Immature natural killer cell (primary cell): ENCODE data around the gene DPY19L2. TPM values are rescaled to one million over a fixed set of nuclear protein-coding genes. Genes with fewer than 3 reads are reported as not detected.

Source experiments
- DNase-seq, 3 donors: peaks; one replicate each; pipeline ENCODE4 v3.0.0; 2022; ENCODE audit warnings: mixed read lengths in 1 of 3
- H3K27ac Mint-ChIP-seq, 6 donors: one replicate each; pipeline ENCODE4 v1.8.0; 2020; ENCODE audit warnings: mixed read lengths in 6 of 6, mild to moderate bottlenecking in 5 of 6, inconsistent platforms in 4 of 6, moderate library complexity in 3 of 6
- H3K27me3 Mint-ChIP-seq, 3 donors: one replicate each; pipeline ENCODE4 v1.8.0; 2020 to 2021; ENCODE audit warnings: low read depth in 3 of 3, mild to moderate bottlenecking in 3 of 3, mixed read lengths in 3 of 3, moderate library complexity in 3 of 3, inconsistent platforms in 1 of 3
- H3K36me3 Mint-ChIP-seq, 3 donors: one replicate each; pipeline ENCODE4 v1.8.0; 2020; ENCODE audit warnings: mixed read lengths in 3 of 3, inconsistent platforms in 2 of 3, mild to moderate bottlenecking in 2 of 3
- H3K4me1 Mint-ChIP-seq, 2 donors: one replicate each; pipeline ENCODE4 v1.8.0; 2020; ENCODE audit warnings: inconsistent platforms in 2 of 2, mild to moderate bottlenecking in 2 of 2, mixed read lengths in 2 of 2, moderate library complexity in 1 of 2
- H3K4me3 Mint-ChIP-seq, 5 donors: one replicate each; pipeline ENCODE4 v1.8.0; 2020; ENCODE audit warnings: mild to moderate bottlenecking in 5 of 5, mixed read lengths in 5 of 5, inconsistent platforms in 3 of 5, moderate library complexity in 3 of 5
- H3K9me3 Mint-ChIP-seq, 6 donors: one replicate each; pipeline ENCODE4 v1.8.0; 2020; ENCODE audit warnings: mild to moderate bottlenecking in 6 of 6, mixed read lengths in 6 of 6, inconsistent platforms in 4 of 6, moderate library complexity in 3 of 6
- polyA plus RNA-seq, 3 donors: library from polyadenylated mRNA; unstranded; fragments of 300-500 nt; fragmentation: Illumina TruSeq; gene quantifications; one replicate each; pipeline ENCODE4 v1.2.3, GENCODE V29; 2021

DPY19L2 gene
- polyA plus RNA-seq, 3 donors from 2014 or later: not detected

DNA sequence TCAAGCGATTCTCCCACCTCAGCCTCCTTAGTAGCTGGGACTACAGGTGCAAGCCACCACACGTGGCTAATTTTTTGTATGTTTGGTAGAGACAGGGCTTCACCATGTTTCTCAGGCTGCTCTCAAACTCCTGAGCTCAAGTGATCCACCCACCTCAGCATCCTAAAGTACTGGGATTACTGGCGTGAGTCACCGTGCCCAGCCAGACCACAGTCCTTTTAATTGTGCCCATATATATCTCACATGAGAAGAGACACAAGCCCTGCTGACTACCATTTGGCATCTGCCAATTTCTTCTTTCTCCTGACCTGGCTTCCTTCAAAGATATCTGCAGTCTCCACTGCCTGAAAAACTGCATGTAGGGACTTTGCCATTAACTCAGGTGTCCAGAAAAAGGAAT lies 142.5 kb downstream of the DPY19L2 start:
- Mint-ChIP-seq H3K4me3 (no peak overlapping the region), H3K27ac (no peak overlapping the region), H3K36me3 (no peaks in the 10 kb centered on the region), H3K27me3 (no peaks in the 10 kb centered on the region), H3K9me3 (peaks cover 0 to 5% (median 3%) of the 10 kb centered on the region in 6 donors), H3K4me1 (no peaks in the 10 kb centered on the region)
- no peak for DNase-seq

DNA sequence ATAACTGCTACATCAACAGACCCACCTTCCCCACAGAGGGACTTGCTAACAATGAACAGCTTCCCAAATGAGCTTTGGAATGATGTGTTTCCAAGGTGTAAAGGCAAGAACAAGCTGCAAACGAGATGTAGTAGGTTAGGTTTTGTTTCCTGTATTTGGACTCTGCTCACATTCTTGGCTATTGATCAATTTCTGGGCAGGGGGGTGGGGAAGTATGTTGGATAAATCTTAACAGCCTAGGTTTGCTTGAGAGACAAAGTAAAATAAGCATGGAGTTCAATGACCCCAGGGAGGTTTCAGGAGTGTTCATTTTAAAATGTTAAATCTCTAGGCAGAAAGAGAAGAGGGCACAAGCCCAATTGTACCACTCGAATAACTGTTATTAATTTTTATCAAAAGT lies 146.6 kb downstream of the DPY19L2 start:
- Mint-ChIP-seq H3K36me3 (no peaks in the 10 kb centered on the region), H3K4me3 (no peak overlapping the region), H3K9me3 (peaks cover 0 to 5% (median under 1%) of the 10 kb centered on the region in 6 donors), H3K27ac (no peak overlapping the region), H3K4me1 (no peaks in the 10 kb centered on the region), H3K27me3 (peaks cover 0 to under 1% (median 0%) of the 10 kb centered on the region in 3 donors)
- DNase-seq: no peak

Other genes starting within 250 kb of the DPY19L2 start
- gene RXYLT1, start 111.4 kb upstream of the DPY19L2 start, polyA plus RNA-seq: 10 to 100 TPM; 10.9 to 17.4 (median 17.3) TPM
- gene SRGAP1, start 176.2 kb upstream of the DPY19L2 start, polyA plus RNA-seq: under 1 TPM in 1 of 3 donors, not detected in 2; 0.02 TPM